ENCODE measurements around the gene AZIN2.
"Not testable (repeated sequence)": the region's sequence is repeated elsewhere in the genome, so short reads cannot be mapped to it uniquely, and the experiment has no call there.

The AZIN2 gene

GRCh38 chr1:33131191-33131590 lies 50.2 kb downstream of the AZIN2 start:
- no peak for DNase-seq

GRCh38 chr1:33132549-33132948 lies 51.6 kb downstream of the AZIN2 start:
- no peak for DNase-seq

GRCh38 chr1:33133478-33134105 lies 52.6 kb downstream of the AZIN2 start:
- DNase-seq: no peak

GRCh38 chr1:33136041-33136440 lies 55.1 kb downstream of the AZIN2 start:
- not testable (repeated sequence) for DNase-seq

GRCh38 chr1:33137800-33138199 lies 56.8 kb downstream of the AZIN2 start:
- DNase-seq: no peak

GRCh38 chr1:33140153-33141149 lies 59.5 kb downstream of the AZIN2 start:
- no peak for DNase-seq

- DNase-seq: no peak
Measured at GRCh38 chr1:33141216-33141615, 60.3 kb downstream of the AZIN2 start.

- DNase-seq: no peak
Measured at GRCh38 chr1:33141781-33142180, 60.8 kb downstream of the AZIN2 start.

GRCh38 chr1:33142483-33143064 lies 61.6 kb downstream of the AZIN2 start:
- no peak for DNase-seq

GRCh38 chr1:33143176-33143575 lies 62.2 kb downstream of the AZIN2 start:
- no peak for DNase-seq

- DNase-seq: no peak
Measured at GRCh38 chr1:33143698-33144097, 62.7 kb downstream of the AZIN2 start.

- DNase-seq: no peak
Measured at GRCh38 chr1:33146003-33146402, 65.0 kb downstream of the AZIN2 start.

- no peak for DNase-seq
Measured at GRCh38 chr1:33147275-33147996, 66.5 kb downstream of the AZIN2 start.

- DNase-seq: no peak
Measured at GRCh38 chr1:33147997-33148314, 67.0 kb downstream of the AZIN2 start.

- no peak for DNase-seq
Measured at GRCh38 chr1:33148615-33149014, 67.7 kb downstream of the AZIN2 start.

- DNase-seq: no peak
Measured at GRCh38 chr1:33149453-33150190, 68.7 kb downstream of the AZIN2 start.

- no peak for DNase-seq
Measured at GRCh38 chr1:33150522-33150921, 69.6 kb downstream of the AZIN2 start.

GRCh38 chr1:33151116-33151515 lies 70.2 kb downstream of the AZIN2 start:
- no peak for DNase-seq

- DNase-seq: no peak
Measured at GRCh38 chr1:33152685-33153432, 71.9 kb downstream of the AZIN2 start.

- no peak for DNase-seq
Measured at GRCh38 chr1:33153650-33154049, 72.7 kb downstream of the AZIN2 start.

GRCh38 chr1:33155877-33156538 lies 75.1 kb downstream of the AZIN2 start:
- no peak for DNase-seq

Measured in kidney glomerular epithelial cell (primary cell).